Prostate gland (tissue), 2 donors: ENCODE measurements around the gene CBARP. TPM values are rescaled to one million over a fixed set of nuclear protein-coding genes. Genes with fewer than 3 reads are reported as not detected.

Source experiments
- DNase-seq: peaks from one replicate; pipeline ENCODE4 v3.0.0-alpha.2; 2019; ENCODE audit warnings: low spot score
- H3K27ac ChIP-seq, 2 donors: fragments of 200-600 bp; sonication (generic); 2 replicates each; pipeline ENCODE4 v1.5.1; 2017 to 2019
- H3K27me3 ChIP-seq: fragments of 200-600 bp; sonication (generic); replicated peaks from 2 replicates; pipeline ENCODE4 v1.5.1; 2019; ENCODE audit not compliant: insufficient read depth
- H3K36me3 ChIP-seq, 2 donors: fragments of 200-600 bp; sonication (generic); 1 replicate in 1 of 2; 2 replicates in 1 of 2; pipeline versions ENCODE4 v1.5.1 to v1.8.1; 2017 to 2019
- H3K4me1 ChIP-seq: fragments of 200-600 bp; sonication (generic); replicated peaks from 2 replicates; pipeline ENCODE4 v1.5.1; 2019
- H3K4me3 ChIP-seq, 2 donors: fragments of 200-600 bp; sonication (generic); 2 replicates each; pipeline ENCODE4 v1.5.1; 2017 to 2019
- H3K9me3 ChIP-seq: fragments of 200-600 bp; sonication (generic); 2 replicates; pipeline ENCODE4 v1.5.1; 2017
- POLR2A ChIP-seq: fragments of 450-650 bp; IDR thresholded peaks from one replicate; pipeline ENCODE4 v1.6.1; 2016; ENCODE audit warnings: antibody characterized with exemption, mild to moderate bottlenecking
- POLR2AphosphoS5 ChIP-seq: sonication (generic); formaldehyde crosslinking; IDR thresholded peaks from one replicate; pipeline ENCODE4 v1.6.1; 2017; ENCODE audit warnings: antibody characterized with exemption
- WGBS: methylation state at CpG from one replicate; pipeline ENCODE4 v1.1.5; 2018; 5-methylcytosine and 5-hydroxymethylcytosine counted together
- intact Hi-C: fragments of 100-400 bp; cut with DNase I; formaldehyde crosslinking; loops from one replicate; pipeline ENCODE4 v1.14.2; 2022
- total RNA-seq, 2 donors: library from RNA; depleted of rRNA; stranded (reverse); fragments of >200 nt; gene quantifications; one replicate each; pipeline ENCODE4 v1.1.0, GENCODE V29; 2016
- TF ChIP-seq, protein P1 (sequence below), 4 experiments: fragments of 200-600 bp in 2 of 4; fragments of 450-650 bp in 2 of 4; sonication (generic) in 2 of 4; IDR thresholded peaks; 1 replicate in 3 of 4; 2 replicates in 1 of 4; pipeline ENCODE4 v1.5.1; 2016 to 2019; ENCODE audit warnings: antibody characterized with exemption in 4 of 4, mild to moderate bottlenecking in 2 of 4, moderate library complexity in 2 of 4

The CBARP gene
- total RNA-seq, 2 donors from 2014 or later: 0.68 to 4.4 TPM

DNA sequence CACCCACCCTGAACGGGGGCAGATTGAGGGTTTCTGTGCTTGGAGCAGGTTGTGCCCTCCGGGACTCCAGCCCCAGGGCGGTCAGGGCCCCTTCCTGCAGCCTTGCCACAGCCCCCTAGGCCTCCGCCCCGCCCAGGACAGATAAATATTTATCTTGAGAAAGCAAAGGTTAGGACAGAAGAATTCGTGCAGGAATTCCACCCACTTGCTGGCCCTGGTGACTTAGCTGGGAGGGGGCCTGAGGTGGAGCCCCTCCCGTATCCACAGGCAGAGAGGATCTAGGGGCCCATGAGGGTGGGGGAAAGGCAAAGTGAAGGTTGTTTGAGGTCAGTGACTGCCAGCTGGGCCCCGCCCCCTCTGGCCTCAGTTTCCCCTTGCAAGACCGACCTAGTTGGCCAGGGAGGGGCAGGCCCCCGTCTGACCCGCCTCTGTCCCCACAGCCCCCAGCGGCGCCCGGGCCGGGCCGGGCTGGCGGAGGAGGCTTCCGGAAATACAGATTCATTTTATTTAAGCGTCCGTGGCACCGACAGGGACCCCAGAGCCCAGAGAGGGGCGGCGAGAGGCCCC, 15.8 kb upstream of the CBARP start:
- Histone ChIP-seq H3K4me1 (peaks cover 39% of the 10 kb centered on the region), H3K36me3 (peaks cover 16 to 31% of the 10 kb centered on the region in 2 donors), H3K27ac (peak overlapping the region; percentile 97 to 100), H3K27me3 (no peaks in the 10 kb centered on the region), H3K4me3 (peak overlapping the region; percentile 87 to 95), H3K9me3 (no peaks in the 10 kb centered on the region)
- intact Hi-C loops: no loop called here
- 25% methylated on average over 23 of the region's 23 CpGs for WGBS
- peak; percentile 76 for DNase-seq
- TF ChIP-seq POLR2AphosphoS5: peak; percentile 25
- TF ChIP-seq, protein P1, sequence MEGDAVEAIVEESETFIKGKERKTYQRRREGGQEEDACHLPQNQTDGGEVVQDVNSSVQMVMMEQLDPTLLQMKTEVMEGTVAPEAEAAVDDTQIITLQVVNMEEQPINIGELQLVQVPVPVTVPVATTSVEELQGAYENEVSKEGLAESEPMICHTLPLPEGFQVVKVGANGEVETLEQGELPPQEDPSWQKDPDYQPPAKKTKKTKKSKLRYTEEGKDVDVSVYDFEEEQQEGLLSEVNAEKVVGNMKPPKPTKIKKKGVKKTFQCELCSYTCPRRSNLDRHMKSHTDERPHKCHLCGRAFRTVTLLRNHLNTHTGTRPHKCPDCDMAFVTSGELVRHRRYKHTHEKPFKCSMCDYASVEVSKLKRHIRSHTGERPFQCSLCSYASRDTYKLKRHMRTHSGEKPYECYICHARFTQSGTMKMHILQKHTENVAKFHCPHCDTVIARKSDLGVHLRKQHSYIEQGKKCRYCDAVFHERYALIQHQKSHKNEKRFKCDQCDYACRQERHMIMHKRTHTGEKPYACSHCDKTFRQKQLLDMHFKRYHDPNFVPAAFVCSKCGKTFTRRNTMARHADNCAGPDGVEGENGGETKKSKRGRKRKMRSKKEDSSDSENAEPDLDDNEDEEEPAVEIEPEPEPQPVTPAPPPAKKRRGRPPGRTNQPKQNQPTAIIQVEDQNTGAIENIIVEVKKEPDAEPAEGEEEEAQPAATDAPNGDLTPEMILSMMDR (IDR thresholded peaks at IDR 0.05): no peak

DNA sequence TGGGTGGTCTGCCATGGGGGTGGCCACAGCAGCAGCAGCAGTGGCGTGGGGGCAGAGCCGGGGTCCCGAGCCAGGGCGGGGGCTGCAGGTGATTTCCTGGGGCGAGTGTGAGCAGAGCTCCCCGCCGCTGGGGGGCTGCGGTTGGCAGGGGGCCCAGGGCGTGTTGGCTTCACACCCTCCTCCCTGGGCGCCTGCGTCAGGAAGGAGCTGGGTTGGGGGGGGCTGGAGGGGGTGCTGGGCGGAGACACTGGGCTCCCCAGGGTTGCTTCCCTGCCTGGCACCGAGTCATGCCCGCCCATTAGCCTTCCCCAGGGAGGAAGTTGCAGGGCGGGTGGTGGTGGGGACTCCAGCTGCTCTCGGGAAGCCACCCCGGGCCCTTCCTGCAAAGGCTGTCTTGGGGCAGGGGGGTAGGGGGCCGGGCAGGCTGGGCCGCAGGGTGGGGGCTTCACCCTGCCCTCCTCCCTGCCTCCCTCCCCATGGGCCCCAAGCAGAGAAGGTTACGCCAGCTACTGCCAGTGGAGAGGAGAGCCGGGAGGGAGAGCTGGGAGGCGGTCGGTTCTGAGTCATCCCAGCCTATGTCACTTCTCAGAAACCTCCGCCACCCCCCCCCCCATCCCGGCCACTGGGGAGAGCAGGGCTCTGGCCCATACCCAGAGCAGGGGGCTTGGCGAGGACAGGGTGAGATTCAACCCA, 15.2 kb upstream of the CBARP start:
- TF ChIP-seq, protein P1 (IDR thresholded peaks at IDR 0.05): peak in 1 of 4 experiments; percentile 18
- no peak for TF ChIP-seq POLR2A
- peak; percentile 39 for TF ChIP-seq POLR2AphosphoS5
- H3K27me3 ChIP-seq: no peaks in the 10 kb centered on the region
- H3K9me3 ChIP-seq: no peaks in the 10 kb centered on the region
- intact Hi-C loops: no loop called here
- peak; percentile 91 for DNase-seq
- 2% methylated on average over 11 of the region's 26 CpGs for WGBS
- H3K36me3 ChIP-seq: peaks cover 16 to 31% of the 10 kb centered on the region in 2 donors
- H3K4me3 ChIP-seq: peak overlapping the region; percentile 87 to 95
- peak overlapping the region; percentile 97 to 100 for H3K27ac ChIP-seq
- H3K4me1 ChIP-seq: peaks cover 36% of the 10 kb centered on the region

DNA sequence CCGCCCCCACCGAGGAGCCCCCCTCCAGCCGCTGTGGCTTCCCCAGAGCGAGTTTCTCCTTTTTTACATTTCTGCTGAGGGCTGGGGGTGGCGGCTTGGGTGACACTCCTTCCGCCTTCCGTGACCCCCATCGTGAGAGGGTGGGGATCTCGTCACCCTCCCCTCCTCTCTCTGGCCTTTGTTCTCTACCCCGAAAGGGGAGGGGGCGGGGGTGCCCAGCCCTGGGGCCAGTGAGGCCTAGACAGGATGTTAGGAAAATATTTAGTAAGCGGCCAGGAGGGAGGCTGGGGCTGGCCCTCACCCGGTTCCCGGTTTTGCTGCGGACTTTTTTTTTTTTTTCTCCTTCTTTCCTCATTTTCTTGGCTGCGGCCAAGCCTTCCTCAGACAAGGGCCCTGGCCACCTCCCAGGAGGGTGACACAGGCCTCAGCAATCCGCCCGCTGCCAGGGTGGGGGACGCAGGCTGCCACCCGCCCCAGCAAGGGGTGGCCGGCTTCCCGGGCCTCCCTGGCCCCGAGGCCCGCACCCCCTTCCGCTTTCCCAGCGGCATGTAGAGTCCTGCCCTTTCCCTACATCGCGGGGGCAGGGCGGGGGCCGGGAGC, 14.5 kb upstream of the CBARP start:
- no peak for TF ChIP-seq POLR2A
- TF ChIP-seq POLR2AphosphoS5: peak; percentile 75
- TF ChIP-seq, protein P1 (IDR thresholded peaks at IDR 0.05): no peak
- H3K4me1 ChIP-seq: peaks cover 36% of the 10 kb centered on the region
- no peaks in the 10 kb centered on the region for H3K27me3 ChIP-seq
- peak overlapping the region; percentile 87 to 95 for H3K4me3 ChIP-seq
- H3K36me3 ChIP-seq: peaks cover 16 to 31% of the 10 kb centered on the region in 2 donors
- intact Hi-C loops: no loop called here
- H3K27ac ChIP-seq: peak overlapping the region; percentile 97 to 100
- 0% methylated on average over 22 of the region's 30 CpGs for whole genome bisulfite sequencing
- DNase-seq: peak; percentile 94
- H3K9me3 ChIP-seq: no peaks in the 10 kb centered on the region

DNA sequence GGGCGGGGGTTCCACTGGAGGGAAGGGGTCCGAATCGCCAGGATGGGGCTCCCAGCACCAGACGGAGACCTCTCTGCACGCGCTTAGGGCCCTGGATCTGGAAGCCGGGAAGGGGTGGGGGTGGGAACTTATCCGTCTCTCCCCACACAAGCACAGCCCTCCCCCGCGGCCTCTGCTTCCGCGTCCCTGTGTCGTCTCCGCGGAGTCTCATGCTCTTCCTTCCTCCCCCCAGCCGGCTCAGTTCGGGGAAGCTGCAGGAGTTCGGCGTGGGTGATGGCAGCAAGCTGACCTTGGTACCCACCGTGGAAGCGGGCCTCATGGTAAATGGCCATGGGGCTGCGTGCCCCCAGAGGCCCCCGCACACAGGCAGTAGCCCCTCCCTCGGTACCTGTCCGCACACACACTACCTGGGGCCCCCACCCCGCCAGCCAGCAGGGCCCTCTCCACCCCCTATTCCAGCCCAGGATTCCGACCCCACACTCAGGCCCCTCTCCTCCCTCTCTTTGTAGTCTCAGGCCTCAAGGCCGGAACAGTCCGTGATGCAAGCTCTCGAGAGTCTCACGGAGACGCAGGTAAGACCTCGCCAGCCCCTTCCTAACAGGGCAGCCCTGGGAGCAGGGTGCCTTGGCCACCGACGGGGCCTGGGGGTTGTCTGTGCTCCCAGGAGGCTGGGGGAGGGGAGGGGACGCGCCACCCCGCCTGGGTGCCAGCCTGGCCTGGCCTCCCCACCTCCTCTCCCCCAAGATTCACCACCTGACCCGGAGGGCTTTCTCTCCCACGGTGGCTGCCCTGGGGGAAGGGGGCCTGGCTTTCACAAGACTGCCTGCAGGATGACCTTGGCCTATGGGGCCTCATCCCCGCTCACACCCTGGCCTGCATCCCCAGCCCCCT, 13.8 kb upstream of the CBARP start:
- H3K9me3 ChIP-seq: no peaks in the 10 kb centered on the region
- H3K27me3 ChIP-seq: no peaks in the 10 kb centered on the region
- WGBS: 3% methylated on average over 32 of the region's 41 CpGs
- H3K4me3 ChIP-seq: peak overlapping the region; percentile 87 to 95
- peak; percentile 72 for DNase-seq
- intact Hi-C loops: no loop called here
- H3K4me1 ChIP-seq: peaks cover 31% of the 10 kb centered on the region
- H3K27ac ChIP-seq: peak overlapping the region; percentile 97 to 100
- TF ChIP-seq, protein P1 (IDR thresholded peaks at IDR 0.05): no peak
- TF ChIP-seq POLR2AphosphoS5: peak; percentile 32
- peaks cover 16 to 25% of the 10 kb centered on the region in 2 donors for H3K36me3 ChIP-seq
